ENCODE measurements around the gene MMP24OS.

The MMP24OS gene

GRCh38 chr20:35283441-35284266, 5.7 kb upstream of the MMP24OS start:
- no peak for DNase-seq (ENCODE audit: low spot score)
- in situ Hi-C loops (cut with MboI; ENCODE audit: low sequenced_read_pairs, unreplicated experiment), result no loop called here
- TF ChIP-seq CTCF (IDR thresholded peaks at IDR 0.05; ENCODE audit: borderline replicate concordance, control extremely low read depth, extremely low read depth, insufficient read depth, missing control alignments), result no peak

- no peak for TF ChIP-seq CTCF (IDR thresholded peaks at IDR 0.05; ENCODE audit: borderline replicate concordance, control extremely low read depth, extremely low read depth, insufficient read depth, missing control alignments)
- no peak for DNase-seq (ENCODE audit: low spot score)
- in situ Hi-C loops (cut with MboI; ENCODE audit: low sequenced_read_pairs, unreplicated experiment), result no loop called here
Observed at GRCh38 chr20:35281506-35282101, 3.7 kb upstream of the MMP24OS start.

- no peak for DNase-seq (ENCODE audit: low spot score)
- TF ChIP-seq CTCF (IDR thresholded peaks at IDR 0.05; ENCODE audit: borderline replicate concordance, control extremely low read depth, extremely low read depth, insufficient read depth, missing control alignments), result no peak
- in situ Hi-C loops (cut with MboI; ENCODE audit: low sequenced_read_pairs, unreplicated experiment), result no loop called here
Observed at GRCh38 chr20:35280523-35280922, 2.6 kb upstream of the MMP24OS start.

GRCh38 chr20:35279533-35280174, 1.7 kb upstream of the MMP24OS start:
- in situ Hi-C loops (cut with MboI; ENCODE audit: low sequenced_read_pairs, unreplicated experiment), result no loop called here
- no peak for DNase-seq (ENCODE audit: low spot score)
- no peak for TF ChIP-seq CTCF (IDR thresholded peaks at IDR 0.05; ENCODE audit: borderline replicate concordance, control extremely low read depth, extremely low read depth, insufficient read depth, missing control alignments)

GRCh38 chr20:35279040-35279439, 1.1 kb upstream of the MMP24OS start:
- in situ Hi-C loops (cut with MboI; ENCODE audit: low sequenced_read_pairs, unreplicated experiment), result no loop called here
- no peak for TF ChIP-seq CTCF (IDR thresholded peaks at IDR 0.05; ENCODE audit: borderline replicate concordance, control extremely low read depth, extremely low read depth, insufficient read depth, missing control alignments)
- no peak for DNase-seq (ENCODE audit: low spot score)

- in situ Hi-C loops (cut with MboI; ENCODE audit: low sequenced_read_pairs, unreplicated experiment), result no loop called here
- no peak for TF ChIP-seq CTCF (IDR thresholded peaks at IDR 0.05; ENCODE audit: borderline replicate concordance, control extremely low read depth, extremely low read depth, insufficient read depth, missing control alignments)
- DNase-seq (ENCODE audit: low spot score), result no peak
Observed at GRCh38 chr20:35277127-35277526, 795 bp downstream of the MMP24OS start.

All from GM13976 (cell line).